Sigmoid colon (tissue), 7 donors: ENCODE measurements around the gene ACOT4. TPM values are rescaled to one million over a fixed set of nuclear protein-coding genes. Genes with fewer than 3 reads are reported as not detected.
"Not testable (repeated sequence)": the region's sequence is repeated elsewhere in the genome, so short reads cannot be mapped to it uniquely, and the experiment has no call there.

Experiments used
- DNase-seq: peaks from one replicate; pipeline ENCODE4 v3.0.0-alpha.2; 2019
- H3K27ac ChIP-seq, 4 donors: fragments of 200-600 bp; sonication (generic); one replicate each; pipeline ENCODE4 v1.5.1; 2016 to 2019; ENCODE audit warnings: mild to moderate bottlenecking in 1 of 4
- H3K27me3 ChIP-seq, 3 donors: fragments of 200-600 bp; sonication (generic); one replicate each; pipeline ENCODE4 v1.5.1; 2019; ENCODE audit warnings: mild to moderate bottlenecking in 1 of 3
- H3K36me3 ChIP-seq, 4 donors: fragments of 200-600 bp; sonication (generic); one replicate each; pipeline ENCODE4 v1.5.1; 2016 to 2019
- H3K4me1 ChIP-seq, 4 donors: fragments of 200-600 bp; sonication (generic); one replicate each; pipeline ENCODE4 v1.5.1; 2017 to 2019
- H3K4me3 ChIP-seq, 4 donors: fragments of 200-600 bp; sonication (generic); one replicate each; pipeline ENCODE4 v1.5.1; 2017 to 2019; ENCODE audit warnings: mild to moderate bottlenecking in 2 of 4, moderate library complexity in 1 of 4
- H3K9me3 ChIP-seq, 4 donors: fragments of 200-600 bp in 3 of 4; sonication (generic) in 3 of 4; one replicate each; pipeline versions ENCODE4 v1.5.1 to v1.6.1; 2013 to 2019
- EP300 ChIP-seq, 4 donors: sonication (generic); formaldehyde crosslinking; IDR thresholded peaks; one replicate each; pipeline ENCODE4 v1.6.1; 2017; ENCODE audit warnings: antibody characterized with exemption in 4 of 4
- POLR2A ChIP-seq, 2 donors: fragments of 450-650 bp; IDR thresholded peaks; one replicate each; pipeline ENCODE4 v1.6.1; 2016; ENCODE audit warnings: antibody characterized with exemption in 2 of 2, mild to moderate bottlenecking in 2 of 2, moderate library complexity in 2 of 2
- POLR2AphosphoS5 ChIP-seq, 4 donors: sonication (generic); formaldehyde crosslinking; IDR thresholded peaks; one replicate each; pipeline ENCODE4 v1.6.1; 2017; ENCODE audit warnings: antibody characterized with exemption in 4 of 4
- WGBS, 2 donors: extraction: QIAGEN DNeasy Blood & Tissue Kit; methylation state at CpG; one replicate each; pipeline ENCODE4 v1.1.7; 2013; 5-methylcytosine and 5-hydroxymethylcytosine counted together
- intact Hi-C: fragments of 100-400 bp; cut with DNase I; formaldehyde crosslinking; loops from one replicate; pipeline ENCODE4 v1.15.1; 2023
- polyA plus RNA-seq, 3 donors: library from polyadenylated mRNA; stranded (reverse); fragments of 200-250 nt; gene quantifications; one replicate each; pipeline ENCODE4 v1.2.3, GENCODE V29; 2013
- total RNA-seq, 4 donors: library from RNA; depleted of rRNA; stranded (reverse); fragments of >200 nt; gene quantifications; one replicate each; pipeline ENCODE4 v1.1.0, GENCODE V29; 2016
- TF ChIP-seq, protein P1 (sequence below), 4 experiments: fragments of 450-650 bp in 3 of 4; fragments of 200-600 bp in 1 of 4; IDR thresholded peaks; one replicate each; pipeline ENCODE4 v1.5.1; 2016 to 2019; ENCODE audit warnings: antibody characterized with exemption in 4 of 4, mild to moderate bottlenecking in 3 of 4, moderate library complexity in 2 of 4
- donor health status: healthy with polysubstance abuse.
- donor health status: Bipolar disorder and iron deficiency.
- donor health status: healthy.

The ACOT4 gene
- total and polyA plus RNA-seq, 7 donors, result 0.33 to 3.7 (median 2.2) TPM

- intact Hi-C loops, result loop anchor here (5.0 kb wide), 2 partner anchors 39 to 59 kb away; no protein-coding TSS in a partner anchor
- H3K4me3 ChIP-seq, H3K36me3 ChIP-seq, H3K9me3 ChIP-seq, H3K27me3 ChIP-seq, DNase-seq: not testable (repeated sequence)
- Histone ChIP-seq H3K4me1 (peaks cover 0 to 36% (median 6%) of the 10 kb centered on the region in 4 donors), H3K27ac (peak overlapping the region; percentile 86 to 97 (median 92))
- 92 to 96% methylated on average over 18 of the region's 18 CpGs for WGBS, 2 donors
Measured at GRCh38 chr14:73566431-73566830, 25.2 kb upstream of the ACOT4 start.

GRCh38 chr14:73566935-73567334 is 24.7 kb upstream of the ACOT4 start:
- H3K36me3 ChIP-seq, H3K27me3 ChIP-seq, H3K9me3 ChIP-seq, H3K4me3 ChIP-seq, DNase-seq: not testable (repeated sequence)
- WGBS, 2 donors, result 96 to 99% methylated on average over 6 of the region's 6 CpGs
- H3K27ac ChIP-seq, result peak overlapping the region; percentile 86 to 97 (median 92)
- intact Hi-C loops, result loop anchor here (5.0 kb wide), 2 partner anchors 40 to 60 kb away; no protein-coding TSS in a partner anchor
- peaks cover 0 to 39% (median 6%) of the 10 kb centered on the region in 4 donors for H3K4me1 ChIP-seq

DNA sequence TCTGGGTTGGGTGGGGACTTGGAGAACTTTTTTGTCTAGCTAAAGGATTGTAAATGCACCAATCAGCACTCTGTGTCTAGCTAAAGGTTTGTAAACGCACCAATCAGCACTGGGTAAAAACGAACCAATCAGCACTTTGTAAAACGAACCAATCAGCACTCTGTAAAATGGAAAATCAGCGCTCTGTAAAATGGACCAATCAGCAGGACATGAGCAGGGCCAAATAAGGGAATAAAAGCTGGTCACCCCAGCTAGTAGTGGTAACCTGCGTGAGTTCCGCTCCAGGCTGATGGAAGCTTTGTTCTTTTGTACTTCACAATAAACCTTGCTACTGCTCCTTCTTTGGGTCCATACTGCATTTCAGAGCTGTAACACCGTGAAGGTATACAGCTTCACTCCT is 24.3 kb upstream of the ACOT4 start:
- Histone ChIP-seq H3K4me3 (peak overlapping the region; percentile 55 to 82 (median 68)), H3K27me3 (no peaks in the 10 kb centered on the region), H3K4me1 (peaks cover 0 to 39% (median 6%) of the 10 kb centered on the region in 4 donors), H3K9me3 (no peaks in the 10 kb centered on the region), H3K36me3 (no peaks in the 10 kb centered on the region), H3K27ac (peak overlapping the region; percentile 86 to 97 (median 92))
- DNase-seq, result no peak
- intact Hi-C loops, result loop anchor here (5.0 kb wide), 2 partner anchors 40 to 60 kb away; no protein-coding TSS in a partner anchor
- TF ChIP-seq, protein P1, sequence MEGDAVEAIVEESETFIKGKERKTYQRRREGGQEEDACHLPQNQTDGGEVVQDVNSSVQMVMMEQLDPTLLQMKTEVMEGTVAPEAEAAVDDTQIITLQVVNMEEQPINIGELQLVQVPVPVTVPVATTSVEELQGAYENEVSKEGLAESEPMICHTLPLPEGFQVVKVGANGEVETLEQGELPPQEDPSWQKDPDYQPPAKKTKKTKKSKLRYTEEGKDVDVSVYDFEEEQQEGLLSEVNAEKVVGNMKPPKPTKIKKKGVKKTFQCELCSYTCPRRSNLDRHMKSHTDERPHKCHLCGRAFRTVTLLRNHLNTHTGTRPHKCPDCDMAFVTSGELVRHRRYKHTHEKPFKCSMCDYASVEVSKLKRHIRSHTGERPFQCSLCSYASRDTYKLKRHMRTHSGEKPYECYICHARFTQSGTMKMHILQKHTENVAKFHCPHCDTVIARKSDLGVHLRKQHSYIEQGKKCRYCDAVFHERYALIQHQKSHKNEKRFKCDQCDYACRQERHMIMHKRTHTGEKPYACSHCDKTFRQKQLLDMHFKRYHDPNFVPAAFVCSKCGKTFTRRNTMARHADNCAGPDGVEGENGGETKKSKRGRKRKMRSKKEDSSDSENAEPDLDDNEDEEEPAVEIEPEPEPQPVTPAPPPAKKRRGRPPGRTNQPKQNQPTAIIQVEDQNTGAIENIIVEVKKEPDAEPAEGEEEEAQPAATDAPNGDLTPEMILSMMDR (IDR thresholded peaks at IDR 0.05), result no peak
- TF ChIP-seq EP300 (IDR thresholded peaks at IDR 0.05) (no peak), POLR2AphosphoS5 (IDR thresholded peaks at IDR 0.05) (peak; percentile 59 to 83 (median 68)), POLR2A (IDR thresholded peaks at IDR 0.05) (peak in 1 of 2 donors; percentile 34)
- WGBS, 2 donors, result 95% methylated on average over 7 of the region's 7 CpGs

DNA sequence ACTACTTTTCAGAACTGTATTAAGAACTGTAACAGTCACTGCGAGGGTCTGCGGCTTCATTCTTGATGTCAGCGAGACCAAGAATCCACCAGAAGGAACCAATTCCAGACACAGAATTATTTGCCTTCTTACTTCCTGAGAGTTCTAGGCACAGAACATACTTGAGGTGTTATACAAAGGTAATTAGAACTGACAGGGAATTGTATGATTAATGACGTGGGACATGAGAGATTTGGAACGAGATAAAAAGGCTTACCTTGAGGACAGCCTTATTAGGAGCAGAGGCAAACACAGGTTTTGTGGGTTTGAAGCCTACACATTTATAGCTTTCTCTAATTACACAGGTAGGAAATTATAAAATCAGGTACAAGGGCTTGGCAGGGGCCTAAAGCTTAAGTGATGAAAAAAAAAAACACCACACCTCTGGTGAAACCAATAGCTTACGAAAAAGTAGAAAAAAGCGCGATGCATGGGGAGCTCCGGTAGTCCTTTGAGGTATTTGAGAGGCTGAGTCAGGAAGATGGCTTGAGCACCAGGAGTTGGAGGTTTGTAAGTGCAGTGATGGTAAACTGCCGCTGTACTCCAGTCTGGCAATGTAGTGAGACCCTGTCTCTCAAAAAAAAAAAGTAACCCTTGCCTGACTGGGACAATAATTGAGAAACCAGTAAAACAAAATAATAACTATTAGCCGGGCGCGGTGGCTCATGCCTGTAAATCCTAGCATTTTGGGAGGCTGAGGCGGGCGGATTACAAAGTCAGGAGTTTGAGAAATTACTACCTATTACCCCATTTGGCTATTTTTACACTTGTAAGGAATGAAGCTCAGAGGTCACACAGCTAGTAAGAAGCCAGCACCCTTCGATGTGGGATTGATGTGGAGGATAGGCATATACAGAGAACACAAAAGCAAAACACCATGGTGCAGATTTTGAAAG is 23.5 kb upstream of the ACOT4 start:
- TF ChIP-seq, protein P1 (IDR thresholded peaks at IDR 0.05), result no peak
- TF ChIP-seq POLR2A (IDR thresholded peaks at IDR 0.05), result no peak
- TF ChIP-seq POLR2AphosphoS5 (IDR thresholded peaks at IDR 0.05), result peak in 2 of 4 donors; percentile 4 to 6
- TF ChIP-seq EP300 (IDR thresholded peaks at IDR 0.05), result no peak
- Histone ChIP-seq H3K27me3 (no peaks in the 10 kb centered on the region), H3K9me3 (no peaks in the 10 kb centered on the region), H3K36me3 (no peaks in the 10 kb centered on the region), H3K4me3 (peak overlapping the region; percentile 55 to 82 (median 68)), H3K4me1 (peaks cover 0 to 39% (median 6%) of the 10 kb centered on the region in 4 donors), H3K27ac (peak overlapping the region; percentile 86 to 97 (median 92))
- intact Hi-C loops, result loop anchor here (5.0 kb wide), 2 partner anchors 41 to 61 kb away; no protein-coding TSS in a partner anchor
- WGBS, 2 donors, result 54 to 71% methylated on average over 16 of the region's 16 CpGs
- DNase-seq, result no peak

DNA sequence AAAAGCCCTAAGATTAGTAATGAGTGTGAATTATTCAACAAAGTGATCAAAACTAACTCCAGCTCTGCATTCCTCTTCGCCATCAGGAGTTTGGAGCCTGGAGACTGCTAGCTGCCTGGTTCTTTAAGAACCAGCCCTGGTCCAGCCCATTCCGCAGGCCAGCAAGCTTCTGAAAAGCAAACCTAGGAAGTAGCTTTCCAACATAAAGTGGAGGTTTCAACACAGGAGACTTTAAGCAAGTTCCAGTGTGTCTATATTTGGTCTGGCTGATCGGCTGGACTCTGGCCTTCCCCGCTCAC is 22.8 kb upstream of the ACOT4 start:
- H3K4me3 ChIP-seq, result peak overlapping the region; percentile 55 to 82 (median 68)
- intact Hi-C loops, result loop anchor here (5.0 kb wide), 2 partner anchors 42 to 62 kb away; no protein-coding TSS in a partner anchor
- WGBS, 2 donors, result 6 to 21% methylated on average over 4 of the region's 4 CpGs
- H3K36me3 ChIP-seq, H3K27me3 ChIP-seq, H3K9me3 ChIP-seq, DNase-seq: not testable (repeated sequence)
- H3K27ac ChIP-seq, result peak overlapping the region; percentile 86 to 97 (median 92)
- peaks cover 0 to 39% (median 6%) of the 10 kb centered on the region in 4 donors for H3K4me1 ChIP-seq

GRCh38 chr14:73569185-73569958 is 22.3 kb upstream of the ACOT4 start, which contains the start of gene ACOT2:
Gene ACOT2, plus strand, starts transcription at chr14:73569213. Its CDS starts 28 bp downstream, at chr14:73569241.
- Histone ChIP-seq H3K4me1 (peaks cover 0 to 39% (median 6%) of the 10 kb centered on the region in 4 donors), H3K27ac (peak within 1 kb of the TSS; percentile 86 to 97 (median 92)), H3K4me3 (peak within 1 kb of the TSS; percentile 55 to 82 (median 68))
- TF ChIP-seq, protein P1 (IDR thresholded peaks at IDR 0.05), result peak in 1 of 4 experiments; percentile 14
- peak; percentile 73 to 82 (median 78) for TF ChIP-seq POLR2AphosphoS5 (IDR thresholded peaks at IDR 0.05)
- peak; percentile 44 to 50 for TF ChIP-seq POLR2A (IDR thresholded peaks at IDR 0.05)
- peak; percentile 97 for DNase-seq
- H3K9me3 ChIP-seq, H3K27me3 ChIP-seq, H3K36me3 ChIP-seq: not testable (repeated sequence)
- 0 to 1% methylated on average over 83 of the region's 83 CpGs for WGBS, 2 donors
- intact Hi-C loops, result loop anchor here (5.0 kb wide), 2 partner anchors 42 to 62 kb away; no protein-coding TSS in a partner anchor
